H1 (cell line): ENCODE results near the gene TTR. TPM values are rescaled to one million over a fixed set of nuclear protein-coding genes. Genes with fewer than 3 reads are reported as not detected.
A peak's percentile ranks its signal among the peaks of the same experiment; 100 is the strongest.

ENCODE experiments used
- CTCF ChIA-PET: fragments of 300-600 bp; sonication (Branson Sonifier 250); formaldehyde crosslinking; loops from one replicate; lab custom pipeline; 2021; ENCODE audit not compliant: partially characterized antibody; lab: Charles Lee
- POLR2A ChIA-PET: fragments of 300-600 bp; sonication (Branson Sonifier 250); formaldehyde crosslinking; loops from one replicate; lab custom pipeline; 2021; ENCODE audit warnings: inconsistent platforms; ENCODE audit not compliant: partially characterized antibody; lab: Charles Lee
- DNase-seq, 2 experiments: peaks; one replicate each; pipeline versions ENCODE4 v3.0.0 to v3.0.0-alpha.2; 2010 to 2022; ENCODE audit warnings: low spot score in 2 of 2, low read depth in 1 of 2, mixed read lengths in 1 of 2
- FAIRE-seq: peaks from 2 replicates; lab custom pipeline; 2011; peaks lifted over from hg19 to GRCh38; lab: Jason Lieb, UNC
- H2AFZ ChIP-seq: 2 replicates; pipeline ENCODE4 v1.8.1; 2012; ENCODE audit warnings: low read length, inconsistent platforms
- H2AK5ac ChIP-seq: 2 replicates; pipeline ENCODE4 v1.6.1; 2013; ENCODE audit warnings: low read depth, low read length
- H2BK120ac ChIP-seq: replicated peaks from 2 replicates; pipeline ENCODE3; 2013; ENCODE audit warnings: low read depth, low read length, inconsistent platforms
- H2BK12ac ChIP-seq: 2 replicates; pipeline ENCODE4 v1.6.1; 2013; ENCODE audit warnings: low read depth, low read length
- H2BK15ac ChIP-seq: 2 replicates; pipeline ENCODE4 v1.6.1; 2013; ENCODE audit warnings: low read length
- H2BK20ac ChIP-seq: 2 replicates; pipeline ENCODE4 v1.6.1; 2013; ENCODE audit warnings: low read length
- H2BK5ac ChIP-seq: 2 replicates; pipeline ENCODE4 v1.6.1; 2013; ENCODE audit warnings: low read depth, low read length
- H3K14ac ChIP-seq: 2 replicates; pipeline ENCODE4 v1.6.1; 2013; ENCODE audit warnings: inconsistent platforms; ENCODE audit not compliant: insufficient read length
- H3K18ac ChIP-seq: 2 replicates; pipeline ENCODE4 v1.6.1; 2013; ENCODE audit warnings: low read length; ENCODE audit errors: extremely low read depth
- H3K23ac ChIP-seq: 2 replicates; pipeline ENCODE4 v1.6.1; 2013; ENCODE audit warnings: inconsistent platforms; ENCODE audit not compliant: insufficient read length
- H3K23me2 ChIP-seq: 2 replicates; pipeline ENCODE4 v1.6.1; 2013; ENCODE audit warnings: low read depth, low read length
- H3K27ac ChIP-seq: 2 replicates; pipeline ENCODE4 v1.6.1; 2011; ENCODE audit warnings: low read depth, low read length, inconsistent platforms
- H3K27me3 ChIP-seq, 4 experiments: replicated peaks in 1 of 4; 1 replicate in 1 of 4; 2 replicates in 3 of 4; pipeline versions ENCODE4 v1.6.1 to v1.8.1; 2011 to 2013; ENCODE audit warnings: low read length in 3 of 4, mild to moderate bottlenecking in 3 of 4, inconsistent platforms in 2 of 4, mixed read lengths in 2 of 4, moderate library complexity in 1 of 4; ENCODE audit not compliant: control insufficient read depth in 3 of 4, insufficient read depth in 3 of 4; ENCODE audit errors: extremely low read depth in 1 of 4
- H3K36me3 ChIP-seq, 4 experiments: 2 replicates each; pipeline versions ENCODE4 v1.6.1 to v1.8.1; 2011 to 2013; ENCODE audit warnings: mild to moderate bottlenecking in 4 of 4, low read length in 3 of 4, moderate library complexity in 2 of 4, control low read depth in 1 of 4, inconsistent platforms in 1 of 4; ENCODE audit not compliant: insufficient read depth in 4 of 4, control insufficient read depth in 2 of 4
- H3K4ac ChIP-seq: replicated peaks from 2 replicates; pipeline ENCODE3; 2013; ENCODE audit warnings: low read length, low read depth, mixed read lengths, inconsistent platforms; ENCODE audit not compliant: insufficient read length
- H3K4me1 ChIP-seq, 4 experiments: replicated peaks in 1 of 4; 1 replicate in 1 of 4; 2 replicates in 3 of 4; pipeline versions ENCODE4 v1.6.1 to v1.8.1; 2011 to 2013; ENCODE audit warnings: low read length in 3 of 4, inconsistent platforms in 2 of 4, mixed read lengths in 1 of 4; ENCODE audit not compliant: insufficient read depth in 4 of 4, control insufficient read depth in 3 of 4
- H3K4me2 ChIP-seq, 2 experiments: 2 replicates each; pipeline versions ENCODE4 v1.6.1 to v1.8.1; 2011 to 2013; ENCODE audit warnings: low read depth in 2 of 2, low read length in 2 of 2, control low read depth in 1 of 2, inconsistent platforms in 1 of 2, mild to moderate bottlenecking in 1 of 2; ENCODE audit not compliant: insufficient read depth in 1 of 2
- H3K4me3 ChIP-seq, 4 experiments: fragments of 200-600, 300-600 bp in 1 of 4; sonication (generic), shearing (Covaris generic), sonication (Bioruptor Twin) in 1 of 4; 2 replicates each; pipeline versions ENCODE4 v1.5.1 to v1.8.1; 2011 to 2016; ENCODE audit warnings: low read length in 4 of 4, low read depth in 3 of 4, control low read depth in 2 of 4, inconsistent platforms in 2 of 4, mild to moderate bottlenecking in 2 of 4, mixed read lengths in 1 of 4, moderate library complexity in 1 of 4; ENCODE audit not compliant: insufficient read depth in 2 of 4; ENCODE audit errors: extremely low read depth in 1 of 4
- H3K56ac ChIP-seq: replicated peaks from 2 replicates; pipeline ENCODE3; 2013; ENCODE audit warnings: low read depth, mild to moderate bottlenecking, mixed read lengths, low read length, inconsistent platforms; ENCODE audit not compliant: insufficient read length
- H3K79me1 ChIP-seq: 2 replicates; pipeline ENCODE4 v1.6.1; 2013; ENCODE audit warnings: low read depth, low read length, control low read depth
- H3K79me2 ChIP-seq, 2 experiments: 2 replicates each; pipeline versions ENCODE4 v1.6.1 to v1.8.1; 2012 to 2013; ENCODE audit warnings: low read length in 2 of 2, mild to moderate bottlenecking in 2 of 2, inconsistent platforms in 1 of 2; ENCODE audit not compliant: insufficient read depth in 2 of 2, control insufficient read depth in 1 of 2
- H3K9ac ChIP-seq, 4 experiments: replicated peaks in 1 of 4; 1 replicate in 1 of 4; 2 replicates in 3 of 4; pipeline versions ENCODE4 v1.6.1 to v1.8.1; 2011 to 2013; ENCODE audit warnings: low read depth in 3 of 4, low read length in 3 of 4, control low read depth in 2 of 4, mild to moderate bottlenecking in 2 of 4, moderate library complexity in 2 of 4, inconsistent platforms in 1 of 4; ENCODE audit errors: extremely low read depth in 1 of 4
- H3K9me3 ChIP-seq, 2 experiments: 2 replicates each; pipeline versions ENCODE4 v1.6.1 to v1.8.1; 2012 to 2013; ENCODE audit warnings: mild to moderate bottlenecking in 2 of 2, moderate library complexity in 2 of 2, control low read depth in 1 of 2, inconsistent platforms in 1 of 2, low read depth in 1 of 2, low read length in 1 of 2, mixed read lengths in 1 of 2; ENCODE audit not compliant: insufficient read depth in 2 of 2
- H4K20me1 ChIP-seq, 2 experiments: replicated peaks in 1 of 2; 2 replicates each; pipeline versions ENCODE3 to v1.8.1; 2011 to 2013; ENCODE audit warnings: inconsistent platforms in 2 of 2, low read length in 2 of 2, mild to moderate bottlenecking in 1 of 2; ENCODE audit not compliant: insufficient read depth in 2 of 2, control insufficient read depth in 1 of 2
- H4K5ac ChIP-seq: 2 replicates; pipeline ENCODE4 v1.6.1; 2013; ENCODE audit warnings: low read length, low read depth, mixed read lengths, inconsistent platforms; ENCODE audit not compliant: insufficient read length
- H4K8ac ChIP-seq: 2 replicates; pipeline ENCODE4 v1.8.0; 2013; ENCODE audit warnings: mild to moderate bottlenecking, moderate library complexity, low read length, inconsistent platforms; ENCODE audit not compliant: insufficient read depth; ENCODE audit errors: extremely low read depth
- H4K91ac ChIP-seq: replicated peaks from 2 replicates; pipeline ENCODE3; 2013; ENCODE audit warnings: low read length, mixed read lengths, inconsistent platforms; ENCODE audit not compliant: insufficient read length
- CHD1 ChIP-seq: IDR thresholded peaks from 2 replicates; pipeline ENCODE4 v1.6.1; 2012; ENCODE audit warnings: low read depth, low read length, improper control_type of control experiment
- EZH2 ChIP-seq: fragments of 200-600 bp; sonication (generic); IDR thresholded peaks from 2 replicates; pipeline ENCODE4 v1.7.1; 2012; ENCODE audit warnings: low read depth, mild to moderate bottlenecking, moderate library complexity, low read length, inconsistent platforms; ENCODE audit not compliant: severe bottlenecking
- FOSL1 ChIP-seq: IDR thresholded peaks from 2 replicates; pipeline ENCODE4 v1.6.1; 2011; ENCODE audit warnings: mild to moderate bottlenecking, low read depth, low read length, moderate library complexity; ENCODE audit not compliant: insufficient read depth
- GTF2F1 ChIP-seq: IDR thresholded peaks from 2 replicates; pipeline ENCODE4 v1.6.1; 2012; ENCODE audit warnings: low read depth, low read length, improper control_type of control experiment, borderline replicate concordance
- KDM4A ChIP-seq: IDR thresholded peaks from one replicate; pipeline ENCODE4 v1.7.1; 2012; ENCODE audit warnings: low read depth, mild to moderate bottlenecking, moderate library complexity, low read length, inconsistent platforms; ENCODE audit not compliant: severe bottlenecking
- POLR2A ChIP-seq, 2 experiments: IDR thresholded peaks; 1 replicate in 1 of 2; 2 replicates in 1 of 2; pipeline ENCODE4 v1.6.1; 2011; ENCODE audit warnings: low read depth in 2 of 2, low read length in 2 of 2, mild to moderate bottlenecking in 2 of 2; ENCODE audit errors: control extremely low read depth in 1 of 2
- RAD21 ChIP-seq, 2 experiments: IDR thresholded peaks in 1 of 2; conservative IDR thresholded peaks in 1 of 2; 2 replicates each; pipeline ENCODE4 v1.6.1; 2011; ENCODE audit warnings: low read depth in 2 of 2, low read length in 2 of 2, improper control_type of control experiment in 1 of 2, inconsistent platforms in 1 of 2, mild to moderate bottlenecking in 1 of 2, moderate library complexity in 1 of 2
- RFX5 ChIP-seq: IDR thresholded peaks from 2 replicates; pipeline ENCODE4 v1.6.1; 2011; ENCODE audit warnings: low read depth, low read length, improper control_type of control experiment, borderline replicate concordance
- WGBS, 2 experiments: shearing (Covaris generic) in 1 of 2; methylation state at CpG; one replicate each; pipeline versions ENCODE4 v1.1.6 to v1.1.7; 2013 to 2015; ENCODE audit warnings: low lambda C conversion rate in 2 of 2, mixed read lengths in 2 of 2, inconsistent platforms in 1 of 2, low coverage in 1 of 2, missing lambda C conversion rate in 1 of 2; ENCODE audit not compliant: insufficient replicate concordance in 2 of 2, insufficient coverage in 1 of 2, insufficient read length in 1 of 2; ENCODE audit errors: extremely low coverage in 1 of 2, missing lambda C conversion rate in 1 of 2; 5-methylcytosine and 5-hydroxymethylcytosine counted together
- polyA plus RNA-seq, 7 experiments: library from polyadenylated mRNA; depleted of rRNA in 3 of 7; stranded (reverse) in 5 of 7; unstranded in 2 of 7; fragments of >200 nt in 5 of 7; fragments of 200-250 nt in 2 of 7; gene quantifications; 1 replicate in 5 of 7; 2 replicates in 1 of 7; 4 replicates in 1 of 7; pipeline versions ENCODE4 v1.2.1 to v1.2.3, GENCODE V29; 2011 to 2013; ENCODE audit warnings: missing spikeins in 2 of 7, mixed read lengths in 2 of 7
- total RNA-seq: library from RNA; stranded (reverse); fragmentation: NEBNext Ultra II Directional; extraction: Animal tissue kit (Norgen Biotek cat#: 25700); gene quantifications from 2 replicates; pipeline ENCODE4 v1.2.1, GENCODE V29; 2021
- TF ChIP-seq, protein P1 (sequence below): IDR thresholded peaks from 2 replicates; pipeline ENCODE4 v1.6.1; 2012; ENCODE audit warnings: inconsistent platforms
- TF ChIP-seq, protein P2 (sequence below): IDR thresholded peaks from 2 replicates; pipeline ENCODE4 v1.6.1; 2011; ENCODE audit warnings: low read length, improper control_type of control experiment
- TF ChIP-seq, protein P3 (sequence below): IDR thresholded peaks from 2 replicates; pipeline ENCODE4 v1.6.1; 2011; ENCODE audit warnings: low read depth, mild to moderate bottlenecking, low read length; ENCODE audit not compliant: insufficient read depth

Gene TTR
- total and polyA plus RNA-seq, 2 of the 8 experiments (the other 6 are each of a cell fraction or from before 2014, with no cell fraction given): not detected

DNA sequence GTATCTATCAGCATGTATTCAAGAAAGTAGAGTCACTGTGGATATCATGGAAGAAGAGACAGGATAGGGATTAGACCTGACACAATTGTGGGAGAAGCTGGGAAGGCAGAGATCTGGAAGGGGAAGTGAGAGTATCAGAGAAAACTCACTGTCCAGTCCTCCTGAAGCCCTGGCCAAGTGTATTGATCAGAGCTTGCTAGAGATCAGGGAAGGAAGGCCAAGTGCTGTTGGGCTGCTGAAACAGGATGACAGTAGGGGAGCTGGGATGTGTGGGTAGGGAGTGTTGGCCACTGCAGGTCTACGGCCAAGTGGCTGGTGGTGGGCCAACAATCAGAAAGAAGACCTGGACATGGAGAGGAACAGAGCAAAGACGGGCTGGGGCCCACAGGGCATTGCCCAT, 26.3 kb upstream of the TTR start:
- Histone ChIP-seq H4K20me1 (no peaks in the 10 kb centered on the region), H3K79me1 (no peaks in the 10 kb centered on the region), H3K4me2 (no peak overlapping the region), H3K36me3 (no peaks in the 10 kb centered on the region), H3K23me2 (no peaks in the 10 kb centered on the region), H2BK5ac (no peak overlapping the region), H3K23ac (no peak overlapping the region), H3K27me3 (no peaks in the 10 kb centered on the region), H3K4ac (no peak overlapping the region), H2AFZ (no peak overlapping the region), H2BK20ac (no peak overlapping the region), H2BK12ac (peak overlapping the region; percentile 60; the same call in 1 of the 2 replicates), H3K4me1 (no peaks in the 10 kb centered on the region), H4K8ac (no peak overlapping the region), H3K14ac (no peak overlapping the region), H2BK15ac (no peak overlapping the region), H2BK120ac (no peak overlapping the region), H3K9me3 (no peaks in the 10 kb centered on the region), H4K5ac (no peak overlapping the region), H4K91ac (no peak overlapping the region), H3K79me2 (no peaks in the 10 kb centered on the region), H3K56ac (no peak overlapping the region), H3K9ac (no peak overlapping the region), H3K27ac (no peak overlapping the region), H3K18ac (no peak overlapping the region), H3K4me3 (no peak overlapping the region), H2AK5ac (no peak overlapping the region)
- WGBS, 2 experiments: 81% methylated on average over 2 of the region's 2 CpGs; no CpG with 5 or more reads in 1 of the 2 experiments
- FAIRE-seq: no peak
- ChIA-PET POLR2A (no interaction called here), CTCF (interaction anchor here (0.9 to 3.9 kb wide), 5 partner anchors 9 to 21 kb away, joined by 3 to 14 read pairs (median 3); no protein-coding TSS in a partner anchor)
- no peak for DNase-seq
- TF ChIP-seq EZH2 (no peak), RFX5 (no peak), RAD21 (IDR thresholded peaks at IDR 0.05 in 1 of 2, conservative IDR thresholded peaks at IDR 0.05 in 1 of 2; ENCODE audit: low read depth in 2 of 2, low read length in 2 of 2) (no peak), GTF2F1 (no peak), KDM4A (no peak), POLR2A (IDR thresholded peaks at IDR 0.05; ENCODE audit: control extremely low read depth in 1 of 2, low read depth in 2 of 2, low read length in 2 of 2) (no peak), CHD1 (no peak), FOSL1 (no peak)
- TF ChIP-seq, protein P1, sequence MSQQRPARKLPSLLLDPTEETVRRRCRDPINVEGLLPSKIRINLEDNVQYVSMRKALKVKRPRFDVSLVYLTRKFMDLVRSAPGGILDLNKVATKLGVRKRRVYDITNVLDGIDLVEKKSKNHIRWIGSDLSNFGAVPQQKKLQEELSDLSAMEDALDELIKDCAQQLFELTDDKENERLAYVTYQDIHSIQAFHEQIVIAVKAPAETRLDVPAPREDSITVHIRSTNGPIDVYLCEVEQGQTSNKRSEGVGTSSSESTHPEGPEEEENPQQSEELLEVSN: no peak
- TF ChIP-seq, protein P2, sequence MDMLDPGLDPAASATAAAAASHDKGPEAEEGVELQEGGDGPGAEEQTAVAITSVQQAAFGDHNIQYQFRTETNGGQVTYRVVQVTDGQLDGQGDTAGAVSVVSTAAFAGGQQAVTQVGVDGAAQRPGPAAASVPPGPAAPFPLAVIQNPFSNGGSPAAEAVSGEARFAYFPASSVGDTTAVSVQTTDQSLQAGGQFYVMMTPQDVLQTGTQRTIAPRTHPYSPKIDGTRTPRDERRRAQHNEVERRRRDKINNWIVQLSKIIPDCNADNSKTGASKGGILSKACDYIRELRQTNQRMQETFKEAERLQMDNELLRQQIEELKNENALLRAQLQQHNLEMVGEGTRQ: no peak
- TF ChIP-seq, protein P3, sequence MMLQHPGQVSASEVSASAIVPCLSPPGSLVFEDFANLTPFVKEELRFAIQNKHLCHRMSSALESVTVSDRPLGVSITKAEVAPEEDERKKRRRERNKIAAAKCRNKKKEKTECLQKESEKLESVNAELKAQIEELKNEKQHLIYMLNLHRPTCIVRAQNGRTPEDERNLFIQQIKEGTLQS: no peak
